K562 (cell line): ENCODE measurements around the gene MCIDAS. TPM values are rescaled to one million over a fixed set of nuclear protein-coding genes. Genes with fewer than 3 reads are reported as not detected.

Source experiments
- ASH1L ChIP-seq: fragments of 450-650 bp; IDR thresholded peaks from 2 replicates; pipeline ENCODE4 v1.6.1; 2018; ENCODE audit warnings: borderline replicate concordance, mild to moderate bottlenecking, low read depth; ENCODE audit not compliant: partially characterized antibody
- CHD1 ChIP-seq: fragments of 200-600 bp; sonication (generic); IDR thresholded peaks from one replicate; pipeline ENCODE4 v1.6.1; 2012; ENCODE audit warnings: mild to moderate bottlenecking, moderate library complexity, low read length, inconsistent platforms
- DNMT1 ChIP-seq: fragments of 450-650 bp; IDR thresholded peaks from 2 replicates; pipeline ENCODE4 v1.6.1; 2016; ENCODE audit warnings: antibody characterized with exemption, mild to moderate bottlenecking
- FOXJ3 ChIP-seq: sonication (generic); formaldehyde crosslinking; IDR thresholded peaks from 2 replicates; pipeline ENCODE4 v1.4.0; 2020; ENCODE audit warnings: mild to moderate bottlenecking, missing genetic modification reagents
- JUND ChIP-seq, 2 experiments: IDR thresholded peaks; 2 replicates in 1 of 2; 3 replicates in 1 of 2; pipeline ENCODE4 v1.6.1; 2011; ENCODE audit warnings: borderline replicate concordance in 2 of 2, low read depth in 2 of 2, low read length in 2 of 2, improper control_type of control experiment in 1 of 2, missing biosample characterization in 1 of 2, missing genetic modification characterization in 1 of 2, missing genetic modification reagents in 1 of 2
- NELFE ChIP-seq: IDR thresholded peaks from 2 replicates; pipeline ENCODE4 v1.6.1; 2011; ENCODE audit warnings: mild to moderate bottlenecking; ENCODE audit not compliant: insufficient read depth, insufficient read length
- POLR3A ChIP-seq: IDR thresholded peaks from 2 replicates; pipeline ENCODE4 v1.6.1; 2011; ENCODE audit warnings: borderline replicate concordance, mild to moderate bottlenecking, moderate library complexity; ENCODE audit not compliant: insufficient read length, insufficient read depth; ENCODE audit errors: extremely low read depth
- PTBP1 ChIP-seq: fragments of 200-400 bp; formaldehyde crosslinking; IDR thresholded peaks from 2 replicates; pipeline ENCODE4 v1.6.1; 2017; ENCODE audit warnings: low read depth, low read length
- SIN3A ChIP-seq, 2 experiments: fragments of 150-350 bp in 1 of 2; IDR thresholded peaks; 2 replicates each; pipeline ENCODE4 v1.6.1; 2011 to 2016; ENCODE audit warnings: borderline replicate concordance in 2 of 2, low read depth in 2 of 2, low read length in 2 of 2, mild to moderate bottlenecking in 2 of 2, moderate library complexity in 2 of 2; ENCODE audit not compliant: control insufficient read depth in 1 of 2
- SLC30A9 ChIP-seq: fragments of 250-450 bp; sonication (Bioruptor Pico); IDR thresholded peaks from 2 replicates; pipeline ENCODE4 v1.8.0; 2022; ENCODE audit warnings: mild to moderate bottlenecking, moderate library complexity
- XRCC5 ChIP-seq: fragments of 200-400 bp; formaldehyde crosslinking; IDR thresholded peaks from 2 replicates; pipeline ENCODE4 v1.6.1; 2017; ENCODE audit warnings: low read depth, mild to moderate bottlenecking, low read length
- ZNF431 ChIP-seq: sonication (generic); formaldehyde crosslinking; IDR thresholded peaks from 2 replicates; pipeline ENCODE4 v1.8.0; 2022; ENCODE audit warnings: mild to moderate bottlenecking, missing genetic modification reagents
- ZNF695 ChIP-seq: fragments of 450-650 bp; formaldehyde crosslinking; IDR thresholded peaks from 2 replicates; pipeline ENCODE4 v1.4.0; 2020; ENCODE audit warnings: mild to moderate bottlenecking, moderate library complexity
- polyA plus RNA-seq, 8 experiments: library from polyadenylated mRNA; depleted of rRNA in 4 of 8; stranded (reverse) in 5 of 8; unstranded in 3 of 8; fragments of >200 nt; fragmentation: Nextera tagmentation in 2 of 8; fragmentation: Illumina TruSeq in 1 of 8; extraction: Ambion mirVana in 2 of 8; extraction: Trizol in 1 of 8; gene quantifications; 2 replicates each; pipeline versions ENCODE4 v1.2.1 to v1.2.3, GENCODE V29; 2011 to 2014; ENCODE audit warnings: inconsistent platforms in 1 of 8, missing spikeins in 1 of 8
- total RNA-seq, 7 experiments: library from RNA; depleted of rRNA in 6 of 7; stranded (reverse); fragments of >200 nt in 6 of 7; fragmentation: Illumina TruSeq in 2 of 7; extraction: Trizol in 2 of 7; gene quantifications; 2 replicates each; pipeline versions ENCODE4 v1.2.1 to v1.2.3, GENCODE V29; 2011 to 2021; ENCODE audit warnings: low replicate concordance in 1 of 7
- TF ChIP-seq, protein P1 (sequence below): sonication (generic); formaldehyde crosslinking; IDR thresholded peaks from 2 replicates; pipeline ENCODE4 v1.8.0; 2022; ENCODE audit warnings: missing genetic modification reagents, mild to moderate bottlenecking, borderline replicate concordance
- TF ChIP-seq, protein P2 (sequence below): fragments of 250-450 bp; sonication (Bioruptor Pico); IDR thresholded peaks from 2 replicates; pipeline ENCODE4 v1.8.0; 2021; ENCODE audit warnings: borderline replicate concordance, mild to moderate bottlenecking, moderate library complexity; ENCODE audit not compliant: poor library complexity, severe bottlenecking
- TF ChIP-seq, protein P3 (sequence below), 2 experiments: IDR thresholded peaks; 2 replicates each; pipeline ENCODE4 v1.6.1; 2012; ENCODE audit warnings: improper control_type of control experiment in 2 of 2, low read depth in 2 of 2, low read length in 2 of 2, borderline replicate concordance in 1 of 2
- TF ChIP-seq, protein P4 (sequence below): fragments of 450-650 bp; IDR thresholded peaks from 2 replicates; pipeline ENCODE4 v1.6.1; 2018; ENCODE audit warnings: mild to moderate bottlenecking, low read depth; ENCODE audit not compliant: partially characterized antibody
- TF ChIP-seq, protein P5 (sequence below): fragments of 450-650 bp; formaldehyde crosslinking; IDR thresholded peaks from 2 replicates; pipeline ENCODE4 v1.4.0; 2022; ENCODE audit warnings: mild to moderate bottlenecking, moderate library complexity

MCIDAS gene
- total and polyA plus RNA-seq, 9 of the 15 experiments (the other 6 are each of a cell fraction or from before 2014, with no cell fraction given) = 0.07 to 1.5 (median 0.69) TPM

DNA sequence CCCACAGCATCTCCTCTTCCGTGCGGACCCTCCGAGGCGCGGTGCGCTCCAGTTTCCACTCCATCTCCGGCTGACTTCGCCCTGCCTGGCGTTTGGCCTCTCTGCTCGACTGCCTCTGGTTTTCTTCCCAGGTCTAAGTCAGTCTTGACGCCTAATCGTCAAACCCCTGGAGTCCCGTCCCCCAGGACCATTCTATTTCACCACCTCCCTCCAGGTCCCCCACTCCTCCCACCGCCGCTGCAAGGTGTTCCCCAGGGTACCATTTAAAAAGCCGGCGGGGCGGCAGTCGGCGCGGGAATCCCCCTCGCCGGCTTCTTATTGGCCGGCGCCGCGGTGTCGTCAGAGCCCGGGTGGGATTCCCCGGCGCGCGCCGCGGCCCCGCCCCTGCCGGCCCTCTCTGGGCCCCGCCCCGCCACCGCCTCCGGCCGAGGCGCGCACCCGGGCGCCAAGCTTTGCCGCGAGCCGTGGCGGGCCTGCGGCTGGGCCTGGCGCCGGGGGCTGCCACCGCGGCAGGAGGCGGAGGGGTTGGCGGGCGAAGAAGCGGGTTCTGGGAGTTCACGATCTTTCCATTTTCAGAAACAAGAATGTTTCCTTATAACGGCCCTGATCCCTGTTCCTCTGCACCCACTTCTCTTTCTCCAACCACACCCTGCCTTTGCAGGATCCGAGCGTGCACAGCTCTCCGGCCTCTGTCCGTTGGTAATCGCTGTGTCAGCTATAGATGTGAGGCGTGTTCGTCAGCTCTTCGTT lies 54.0 kb downstream of the MCIDAS start, which contains the start of gene CDC20B (continued):
- TF ChIP-seq XRCC5 = no peak
- TF ChIP-seq, protein P1, sequence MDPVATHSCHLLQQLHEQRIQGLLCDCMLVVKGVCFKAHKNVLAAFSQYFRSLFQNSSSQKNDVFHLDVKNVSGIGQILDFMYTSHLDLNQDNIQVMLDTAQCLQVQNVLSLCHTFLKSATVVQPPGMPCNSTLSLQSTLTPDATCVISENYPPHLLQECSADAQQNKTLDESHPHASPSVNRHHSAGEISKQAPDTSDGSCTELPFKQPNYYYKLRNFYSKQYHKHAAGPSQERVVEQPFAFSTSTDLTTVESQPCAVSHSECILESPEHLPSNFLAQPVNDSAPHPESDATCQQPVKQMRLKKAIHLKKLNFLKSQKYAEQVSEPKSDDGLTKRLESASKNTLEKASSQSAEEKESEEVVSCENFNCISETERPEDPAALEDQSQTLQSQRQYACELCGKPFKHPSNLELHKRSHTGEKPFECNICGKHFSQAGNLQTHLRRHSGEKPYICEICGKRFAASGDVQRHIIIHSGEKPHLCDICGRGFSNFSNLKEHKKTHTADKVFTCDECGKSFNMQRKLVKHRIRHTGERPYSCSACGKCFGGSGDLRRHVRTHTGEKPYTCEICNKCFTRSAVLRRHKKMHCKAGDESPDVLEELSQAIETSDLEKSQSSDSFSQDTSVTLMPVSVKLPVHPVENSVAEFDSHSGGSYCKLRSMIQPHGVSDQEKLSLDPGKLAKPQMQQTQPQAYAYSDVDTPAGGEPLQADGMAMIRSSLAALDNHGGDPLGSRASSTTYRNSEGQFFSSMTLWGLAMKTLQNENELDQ (CRISPR knock-in tag) = no peak
- TF ChIP-seq, protein P2, sequence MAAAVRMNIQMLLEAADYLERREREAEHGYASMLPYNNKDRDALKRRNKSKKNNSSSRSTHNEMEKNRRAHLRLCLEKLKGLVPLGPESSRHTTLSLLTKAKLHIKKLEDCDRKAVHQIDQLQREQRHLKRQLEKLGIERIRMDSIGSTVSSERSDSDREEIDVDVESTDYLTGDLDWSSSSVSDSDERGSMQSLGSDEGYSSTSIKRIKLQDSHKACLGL (CRISPR knock-in tag) = no peak
- no peak for TF ChIP-seq ZNF431 (CRISPR knock-in tag)
- TF ChIP-seq, protein P3, sequence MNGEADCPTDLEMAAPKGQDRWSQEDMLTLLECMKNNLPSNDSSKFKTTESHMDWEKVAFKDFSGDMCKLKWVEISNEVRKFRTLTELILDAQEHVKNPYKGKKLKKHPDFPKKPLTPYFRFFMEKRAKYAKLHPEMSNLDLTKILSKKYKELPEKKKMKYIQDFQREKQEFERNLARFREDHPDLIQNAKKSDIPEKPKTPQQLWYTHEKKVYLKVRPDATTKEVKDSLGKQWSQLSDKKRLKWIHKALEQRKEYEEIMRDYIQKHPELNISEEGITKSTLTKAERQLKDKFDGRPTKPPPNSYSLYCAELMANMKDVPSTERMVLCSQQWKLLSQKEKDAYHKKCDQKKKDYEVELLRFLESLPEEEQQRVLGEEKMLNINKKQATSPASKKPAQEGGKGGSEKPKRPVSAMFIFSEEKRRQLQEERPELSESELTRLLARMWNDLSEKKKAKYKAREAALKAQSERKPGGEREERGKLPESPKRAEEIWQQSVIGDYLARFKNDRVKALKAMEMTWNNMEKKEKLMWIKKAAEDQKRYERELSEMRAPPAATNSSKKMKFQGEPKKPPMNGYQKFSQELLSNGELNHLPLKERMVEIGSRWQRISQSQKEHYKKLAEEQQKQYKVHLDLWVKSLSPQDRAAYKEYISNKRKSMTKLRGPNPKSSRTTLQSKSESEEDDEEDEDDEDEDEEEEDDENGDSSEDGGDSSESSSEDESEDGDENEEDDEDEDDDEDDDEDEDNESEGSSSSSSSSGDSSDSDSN (IDR thresholded peaks at IDR 0.05; ENCODE audit: borderline replicate concordance in 1 of 2, low read depth in 2 of 2, low read length in 2 of 2) = 0 out of 4 replicates have a peak, but pooled peaks of 1 of the 2 experiments have one; percentile 35
- TF ChIP-seq ASH1L = no peak
- TF ChIP-seq SLC30A9 (CRISPR knock-in tag) = no peak
- TF ChIP-seq CHD1 = no peak
- no peak for TF ChIP-seq ZNF695 (CRISPR knock-in tag)
- TF ChIP-seq PTBP1 = no peak
- no peak for TF ChIP-seq DNMT1
- TF ChIP-seq FOXJ3 (CRISPR knock-in tag) = no peak
- TF ChIP-seq SIN3A (IDR thresholded peaks at IDR 0.05; ENCODE audit: borderline replicate concordance in 2 of 2, control insufficient read depth in 1 of 2, low read depth in 2 of 2, low read length in 2 of 2) = peak; percentile 6 to 78; a peak in 2 of 4 replicates
- TF ChIP-seq, protein P4, sequence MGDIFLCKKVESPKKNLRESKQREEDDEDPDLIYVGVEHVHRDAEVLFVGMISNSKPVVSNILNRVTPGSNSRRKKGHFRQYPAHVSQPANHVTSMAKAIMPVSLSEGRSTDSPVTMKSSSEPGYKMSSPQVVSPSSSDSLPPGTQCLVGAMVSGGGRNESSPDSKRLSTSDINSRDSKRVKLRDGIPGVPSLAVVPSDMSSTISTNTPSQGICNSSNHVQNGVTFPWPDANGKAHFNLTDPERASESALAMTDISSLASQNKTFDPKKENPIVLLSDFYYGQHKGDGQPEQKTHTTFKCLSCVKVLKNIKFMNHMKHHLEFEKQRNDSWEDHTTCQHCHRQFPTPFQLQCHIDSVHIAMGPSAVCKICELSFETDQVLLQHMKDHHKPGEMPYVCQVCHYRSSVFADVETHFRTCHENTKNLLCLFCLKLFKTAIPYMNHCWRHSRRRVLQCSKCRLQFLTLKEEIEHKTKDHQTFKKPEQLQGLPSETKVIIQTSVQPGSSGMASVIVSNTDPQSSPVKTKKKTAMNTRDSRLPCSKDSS = no peak
- no peak for TF ChIP-seq NELFE
- TF ChIP-seq JUND (IDR thresholded peaks at IDR 0.05; ENCODE audit: borderline replicate concordance, low read depth, low read length) = no peak
- no peak for TF ChIP-seq JUND (tag; IDR thresholded peaks at IDR 0.05; ENCODE audit: borderline replicate concordance, low read depth, low read length)
- TF ChIP-seq POLR3A = no peak
- TF ChIP-seq, protein P5, sequence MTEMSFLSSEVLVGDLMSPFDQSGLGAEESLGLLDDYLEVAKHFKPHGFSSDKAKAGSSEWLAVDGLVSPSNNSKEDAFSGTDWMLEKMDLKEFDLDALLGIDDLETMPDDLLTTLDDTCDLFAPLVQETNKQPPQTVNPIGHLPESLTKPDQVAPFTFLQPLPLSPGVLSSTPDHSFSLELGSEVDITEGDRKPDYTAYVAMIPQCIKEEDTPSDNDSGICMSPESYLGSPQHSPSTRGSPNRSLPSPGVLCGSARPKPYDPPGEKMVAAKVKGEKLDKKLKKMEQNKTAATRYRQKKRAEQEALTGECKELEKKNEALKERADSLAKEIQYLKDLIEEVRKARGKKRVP (CRISPR knock-in tag) = no peak
